ENCODE results near the gene SSTR5. TPM values are rescaled to one million over a fixed set of nuclear protein-coding genes. Genes with fewer than 3 reads are reported as not detected.

Gene SSTR5
- total and polyA plus RNA-seq, 4 donors: not detected

DNA sequence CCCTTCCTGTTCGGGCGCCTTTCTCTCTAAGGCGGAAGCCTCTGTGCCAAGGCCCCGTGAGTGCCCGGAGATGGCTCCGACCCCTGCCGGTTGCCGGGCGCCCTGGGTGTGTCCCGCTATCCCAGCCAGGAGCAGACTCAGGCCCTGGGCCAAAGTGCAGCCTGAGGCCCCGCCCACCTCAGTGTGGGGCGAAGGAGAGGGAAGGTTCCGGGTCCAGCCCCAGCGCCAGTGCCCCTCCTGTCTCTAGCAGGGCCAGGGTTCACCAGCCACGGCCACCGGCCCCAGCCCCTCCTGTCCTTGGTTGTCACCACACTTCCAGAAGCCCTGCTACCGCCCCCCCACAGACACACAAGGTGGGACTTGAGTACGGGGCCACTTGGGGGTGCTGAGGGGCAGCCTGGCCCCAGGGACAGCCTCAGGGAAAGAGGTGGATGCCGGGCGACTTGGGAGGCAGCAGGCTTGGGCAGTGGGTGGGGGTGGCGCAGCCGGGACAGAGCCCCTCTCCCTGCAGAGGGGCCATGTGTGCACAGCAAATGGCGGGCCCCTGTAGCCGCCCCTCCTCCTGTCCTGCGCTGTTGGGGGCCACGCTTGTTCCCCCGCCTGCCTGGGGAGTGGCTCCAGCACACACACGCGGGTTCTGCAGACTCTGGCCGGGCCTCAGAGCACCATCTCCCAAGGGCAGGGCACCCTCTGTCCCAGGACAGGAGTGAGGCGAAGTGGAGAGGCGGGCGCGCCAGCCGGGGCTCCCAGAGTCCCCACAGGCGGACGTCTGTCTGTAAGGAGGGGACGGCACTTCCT, 17.5 kb downstream of the SSTR5 start:
- H3K9ac ChIP-seq (ENCODE audit: low read depth in 1 of 2, low read length in 2 of 2): no peak overlapping the region

DNA sequence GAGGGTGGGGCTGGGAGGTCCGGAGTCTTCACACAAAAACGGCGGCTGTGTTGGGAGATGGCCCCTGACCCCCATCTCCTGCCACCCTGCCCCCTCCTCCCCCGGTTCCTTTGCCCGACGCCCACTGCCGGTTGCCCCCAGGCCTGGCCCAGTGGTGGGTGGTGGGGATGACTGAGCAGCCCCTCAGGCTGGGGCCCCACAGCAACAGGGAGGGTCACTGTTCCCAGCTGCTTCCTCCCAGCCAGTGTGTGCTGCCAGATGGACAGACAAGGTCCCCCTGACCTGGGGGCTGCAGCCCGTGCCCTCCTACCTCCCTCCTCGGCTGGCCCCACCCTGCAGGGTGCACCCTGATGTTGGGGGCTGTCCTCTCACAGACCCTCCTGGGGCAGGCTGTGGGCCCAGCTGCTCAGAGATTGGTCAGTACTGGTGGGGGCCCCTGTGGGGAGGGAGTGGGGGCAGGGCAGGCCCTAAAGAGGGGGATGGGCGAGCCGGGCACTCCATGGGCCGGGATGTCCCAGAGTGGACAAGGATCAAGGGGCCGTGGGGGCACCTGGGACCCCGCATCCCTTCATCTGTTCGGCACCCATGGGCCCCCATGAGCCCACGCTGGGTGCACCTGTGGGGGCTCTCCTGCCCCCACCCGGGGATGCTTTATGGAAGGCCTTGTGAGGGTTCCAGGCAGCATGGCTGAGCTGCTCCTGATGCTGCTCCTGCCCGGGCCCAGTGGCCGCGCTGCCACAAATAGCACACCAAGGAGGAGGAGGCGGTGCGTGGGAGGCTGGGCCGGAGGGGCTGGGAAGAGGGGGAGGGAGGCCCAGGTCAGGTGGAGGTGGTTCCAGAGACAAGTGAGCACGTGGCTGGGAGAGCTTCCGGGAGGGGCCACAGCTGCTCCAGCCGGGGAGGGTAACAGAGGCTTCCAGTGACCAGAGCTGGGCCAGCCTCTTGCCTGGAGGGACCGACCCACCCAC, 18.4 kb downstream of the SSTR5 start:
- peaks cover 0 to 2% (median 0%) of the 10 kb centered on the region in 4 donors for H3K27me3 ChIP-seq (ENCODE audit: control insufficient read depth in 4 of 4, insufficient read depth in 4 of 4, low read length in 3 of 4)

More for the DNA sequence above, 17.5 kb downstream of the SSTR5 start:
- H3K9me3 ChIP-seq (ENCODE audit: control insufficient read depth in 4 of 4, low read length in 3 of 4): peaks cover under 1 to 8% (median 4%) of the 10 kb centered on the region in 4 donors
- H3K27me3 ChIP-seq (ENCODE audit: control insufficient read depth in 4 of 4, insufficient read depth in 4 of 4, low read length in 3 of 4): peaks cover 0 to 2% (median 0%) of the 10 kb centered on the region in 4 donors
- H3K4me3 ChIP-seq (ENCODE audit: low read depth in 1 of 3, low read length in 3 of 3): no peak overlapping the region
- H3K36me3 ChIP-seq (ENCODE audit: control insufficient read depth in 4 of 4, insufficient read depth in 3 of 4, low read depth in 1 of 4, low read length in 3 of 4): no peaks in the 10 kb centered on the region
- no peak for TF ChIP-seq TAF1 (conservative IDR thresholded peaks at IDR 0.05)
- TF ChIP-seq HNF4A (conservative IDR thresholded peaks at IDR 0.05): peak; percentile 19 to 51
- TF ChIP-seq, protein P1, sequence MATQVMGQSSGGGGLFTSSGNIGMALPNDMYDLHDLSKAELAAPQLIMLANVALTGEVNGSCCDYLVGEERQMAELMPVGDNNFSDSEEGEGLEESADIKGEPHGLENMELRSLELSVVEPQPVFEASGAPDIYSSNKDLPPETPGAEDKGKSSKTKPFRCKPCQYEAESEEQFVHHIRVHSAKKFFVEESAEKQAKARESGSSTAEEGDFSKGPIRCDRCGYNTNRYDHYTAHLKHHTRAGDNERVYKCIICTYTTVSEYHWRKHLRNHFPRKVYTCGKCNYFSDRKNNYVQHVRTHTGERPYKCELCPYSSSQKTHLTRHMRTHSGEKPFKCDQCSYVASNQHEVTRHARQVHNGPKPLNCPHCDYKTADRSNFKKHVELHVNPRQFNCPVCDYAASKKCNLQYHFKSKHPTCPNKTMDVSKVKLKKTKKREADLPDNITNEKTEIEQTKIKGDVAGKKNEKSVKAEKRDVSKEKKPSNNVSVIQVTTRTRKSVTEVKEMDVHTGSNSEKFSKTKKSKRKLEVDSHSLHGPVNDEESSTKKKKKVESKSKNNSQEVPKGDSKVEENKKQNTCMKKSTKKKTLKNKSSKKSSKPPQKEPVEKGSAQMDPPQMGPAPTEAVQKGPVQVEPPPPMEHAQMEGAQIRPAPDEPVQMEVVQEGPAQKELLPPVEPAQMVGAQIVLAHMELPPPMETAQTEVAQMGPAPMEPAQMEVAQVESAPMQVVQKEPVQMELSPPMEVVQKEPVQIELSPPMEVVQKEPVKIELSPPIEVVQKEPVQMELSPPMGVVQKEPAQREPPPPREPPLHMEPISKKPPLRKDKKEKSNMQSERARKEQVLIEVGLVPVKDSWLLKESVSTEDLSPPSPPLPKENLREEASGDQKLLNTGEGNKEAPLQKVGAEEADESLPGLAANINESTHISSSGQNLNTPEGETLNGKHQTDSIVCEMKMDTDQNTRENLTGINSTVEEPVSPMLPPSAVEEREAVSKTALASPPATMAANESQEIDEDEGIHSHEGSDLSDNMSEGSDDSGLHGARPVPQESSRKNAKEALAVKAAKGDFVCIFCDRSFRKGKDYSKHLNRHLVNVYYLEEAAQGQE (IDR thresholded peaks at IDR 0.05): no peak
- TF ChIP-seq YY1 (IDR thresholded peaks at IDR 0.05): no peak
- H3K4me1 ChIP-seq (ENCODE audit: control insufficient read depth in 4 of 4, insufficient read depth in 4 of 4, low read length in 3 of 4): peaks cover 5 to 14% (median 8%) of the 10 kb centered on the region in 4 donors
- WGBS: 24% methylated on average over 38 of the region's 38 CpGs
- DNase-seq (ENCODE audit: low spot score): peak; percentile 68
- no peak overlapping the region for H3K27ac ChIP-seq (ENCODE audit: low read depth in 1 of 2, low read length in 2 of 2)

More for the DNA sequence above, 18.4 kb downstream of the SSTR5 start:
- peaks cover 5 to 14% (median 8%) of the 10 kb centered on the region in 4 donors for H3K4me1 ChIP-seq (ENCODE audit: control insufficient read depth in 4 of 4, insufficient read depth in 4 of 4, low read length in 3 of 4)
- H3K4me3 ChIP-seq (ENCODE audit: low read depth in 1 of 3, low read length in 3 of 3): no peak overlapping the region
- H3K36me3 ChIP-seq (ENCODE audit: control insufficient read depth in 4 of 4, insufficient read depth in 3 of 4, low read depth in 1 of 4, low read length in 3 of 4): no peaks in the 10 kb centered on the region
- no peak overlapping the region for H3K9ac ChIP-seq (ENCODE audit: low read depth in 1 of 2, low read length in 2 of 2)
- 41% methylated on average over 27 of the region's 27 CpGs for WGBS
- DNase-seq (ENCODE audit: low spot score): no peak
- H3K27ac ChIP-seq (ENCODE audit: low read depth in 1 of 2, low read length in 2 of 2): no peak overlapping the region
- TF ChIP-seq, protein P1 (IDR thresholded peaks at IDR 0.05): no peak
- TF ChIP-seq, protein P2, sequence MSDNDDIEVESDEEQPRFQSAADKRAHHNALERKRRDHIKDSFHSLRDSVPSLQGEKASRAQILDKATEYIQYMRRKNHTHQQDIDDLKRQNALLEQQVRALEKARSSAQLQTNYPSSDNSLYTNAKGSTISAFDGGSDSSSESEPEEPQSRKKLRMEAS (IDR thresholded peaks at IDR 0.05): no peak
- TF ChIP-seq TAF1 (conservative IDR thresholded peaks at IDR 0.05) (no peak), GABPA (IDR thresholded peaks at IDR 0.05 in 1 of 2, conservative IDR thresholded peaks at IDR 0.05 in 1 of 2) (no peak), FOXA1 (IDR thresholded peaks at IDR 0.05) (no peak), EGR1 (IDR thresholded peaks at IDR 0.05; ENCODE audit: low read depth in 2 of 2) (no peak), NR2F2 (IDR thresholded peaks at IDR 0.05) (no peak), JUND (IDR thresholded peaks at IDR 0.05) (no peak), RXRA (IDR thresholded peaks at IDR 0.05) (no peak), SP1 (IDR thresholded peaks at IDR 0.05) (no peak)
- TF ChIP-seq, protein P3, sequence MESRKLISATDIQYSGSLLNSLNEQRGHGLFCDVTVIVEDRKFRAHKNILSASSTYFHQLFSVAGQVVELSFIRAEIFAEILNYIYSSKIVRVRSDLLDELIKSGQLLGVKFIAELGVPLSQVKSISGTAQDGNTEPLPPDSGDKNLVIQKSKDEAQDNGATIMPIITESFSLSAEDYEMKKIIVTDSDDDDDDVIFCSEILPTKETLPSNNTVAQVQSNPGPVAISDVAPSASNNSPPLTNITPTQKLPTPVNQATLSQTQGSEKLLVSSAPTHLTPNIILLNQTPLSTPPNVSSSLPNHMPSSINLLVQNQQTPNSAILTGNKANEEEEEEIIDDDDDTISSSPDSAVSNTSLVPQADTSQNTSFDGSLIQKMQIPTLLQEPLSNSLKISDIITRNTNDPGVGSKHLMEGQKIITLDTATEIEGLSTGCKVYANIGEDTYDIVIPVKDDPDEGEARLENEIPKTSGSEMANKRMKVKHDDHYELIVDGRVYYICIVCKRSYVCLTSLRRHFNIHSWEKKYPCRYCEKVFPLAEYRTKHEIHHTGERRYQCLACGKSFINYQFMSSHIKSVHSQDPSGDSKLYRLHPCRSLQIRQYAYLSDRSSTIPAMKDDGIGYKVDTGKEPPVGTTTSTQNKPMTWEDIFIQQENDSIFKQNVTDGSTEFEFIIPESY (IDR thresholded peaks at IDR 0.05): no peak
- TF ChIP-seq, protein P4, sequence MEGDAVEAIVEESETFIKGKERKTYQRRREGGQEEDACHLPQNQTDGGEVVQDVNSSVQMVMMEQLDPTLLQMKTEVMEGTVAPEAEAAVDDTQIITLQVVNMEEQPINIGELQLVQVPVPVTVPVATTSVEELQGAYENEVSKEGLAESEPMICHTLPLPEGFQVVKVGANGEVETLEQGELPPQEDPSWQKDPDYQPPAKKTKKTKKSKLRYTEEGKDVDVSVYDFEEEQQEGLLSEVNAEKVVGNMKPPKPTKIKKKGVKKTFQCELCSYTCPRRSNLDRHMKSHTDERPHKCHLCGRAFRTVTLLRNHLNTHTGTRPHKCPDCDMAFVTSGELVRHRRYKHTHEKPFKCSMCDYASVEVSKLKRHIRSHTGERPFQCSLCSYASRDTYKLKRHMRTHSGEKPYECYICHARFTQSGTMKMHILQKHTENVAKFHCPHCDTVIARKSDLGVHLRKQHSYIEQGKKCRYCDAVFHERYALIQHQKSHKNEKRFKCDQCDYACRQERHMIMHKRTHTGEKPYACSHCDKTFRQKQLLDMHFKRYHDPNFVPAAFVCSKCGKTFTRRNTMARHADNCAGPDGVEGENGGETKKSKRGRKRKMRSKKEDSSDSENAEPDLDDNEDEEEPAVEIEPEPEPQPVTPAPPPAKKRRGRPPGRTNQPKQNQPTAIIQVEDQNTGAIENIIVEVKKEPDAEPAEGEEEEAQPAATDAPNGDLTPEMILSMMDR (IDR thresholded peaks at IDR 0.05; ENCODE audit: low read depth, low read length, missing input control): no peak
- peaks cover 0 to under 1% (median 0%) of the 10 kb centered on the region in 4 donors for H3K9me3 ChIP-seq (ENCODE audit: control insufficient read depth in 4 of 4, low read length in 3 of 4)

Measured in liver (tissue), 9 donors.